Measurements from ENCODE around the gene MAOB.
A peak's percentile ranks its signal among the peaks of the same experiment; 100 is the strongest.
"Not testable (repeated sequence)": the region's sequence is repeated elsewhere in the genome, so short reads cannot be mapped to it uniquely, and the experiment has no call there.

The MAOB gene

DNA sequence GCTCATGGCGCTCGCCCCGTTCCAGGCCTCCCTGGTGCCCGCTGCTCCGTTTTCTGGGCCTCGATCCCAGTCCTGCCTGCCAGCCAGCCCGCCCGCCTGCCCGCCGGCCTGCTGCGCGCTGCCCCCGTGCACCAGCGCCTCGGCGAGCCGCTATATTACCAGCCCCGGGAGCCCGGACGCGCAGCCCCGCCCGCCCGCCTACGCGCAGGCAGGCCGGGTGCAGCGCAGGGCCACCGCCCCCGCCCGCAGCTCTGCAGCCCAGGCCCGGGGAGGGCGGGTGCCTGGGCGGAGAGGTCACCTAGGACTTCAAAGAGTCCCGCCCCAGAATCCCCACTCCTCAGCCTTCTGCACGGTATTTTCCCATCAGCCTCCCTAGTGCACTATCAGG is at the start of gene MAOB:
Gene MAOB (minus strand): TSS at position 157 of the 388 bp plus-strand sequence. CDS start 151 bp downstream, at position 6.
- FAIRE-seq = no peak

DNA sequence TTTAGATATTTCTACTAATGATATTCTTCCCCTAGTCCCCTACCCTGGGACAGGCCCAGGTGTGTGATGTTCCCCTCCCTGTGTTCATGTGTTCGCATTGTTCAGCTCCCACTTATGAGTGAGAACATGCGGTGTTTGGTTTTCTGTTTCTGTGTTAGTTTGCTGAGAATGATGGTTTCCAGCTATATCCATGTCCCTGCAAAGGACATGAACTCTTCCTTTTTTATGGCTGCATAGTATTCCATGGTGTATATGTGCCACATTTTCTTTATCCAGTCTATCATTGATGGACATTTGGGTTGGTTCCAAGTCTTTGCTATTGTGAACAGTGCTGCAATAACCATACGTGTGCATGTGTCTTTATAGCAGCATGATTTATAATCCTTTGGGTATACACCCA is 39.8 kb upstream of the MAOB start:
- FAIRE-seq = not testable (repeated sequence)

GRCh38 chrX:43910772-43911171 is 28.5 kb upstream of the MAOB start:
- FAIRE-seq = not testable (repeated sequence)

- FAIRE-seq = no peak
Observed at GRCh38 chrX:43910012-43910411, 27.8 kb upstream of the MAOB start.

- FAIRE-seq = no peak
Observed at GRCh38 chrX:43909141-43909540, 26.9 kb upstream of the MAOB start.

DNA sequence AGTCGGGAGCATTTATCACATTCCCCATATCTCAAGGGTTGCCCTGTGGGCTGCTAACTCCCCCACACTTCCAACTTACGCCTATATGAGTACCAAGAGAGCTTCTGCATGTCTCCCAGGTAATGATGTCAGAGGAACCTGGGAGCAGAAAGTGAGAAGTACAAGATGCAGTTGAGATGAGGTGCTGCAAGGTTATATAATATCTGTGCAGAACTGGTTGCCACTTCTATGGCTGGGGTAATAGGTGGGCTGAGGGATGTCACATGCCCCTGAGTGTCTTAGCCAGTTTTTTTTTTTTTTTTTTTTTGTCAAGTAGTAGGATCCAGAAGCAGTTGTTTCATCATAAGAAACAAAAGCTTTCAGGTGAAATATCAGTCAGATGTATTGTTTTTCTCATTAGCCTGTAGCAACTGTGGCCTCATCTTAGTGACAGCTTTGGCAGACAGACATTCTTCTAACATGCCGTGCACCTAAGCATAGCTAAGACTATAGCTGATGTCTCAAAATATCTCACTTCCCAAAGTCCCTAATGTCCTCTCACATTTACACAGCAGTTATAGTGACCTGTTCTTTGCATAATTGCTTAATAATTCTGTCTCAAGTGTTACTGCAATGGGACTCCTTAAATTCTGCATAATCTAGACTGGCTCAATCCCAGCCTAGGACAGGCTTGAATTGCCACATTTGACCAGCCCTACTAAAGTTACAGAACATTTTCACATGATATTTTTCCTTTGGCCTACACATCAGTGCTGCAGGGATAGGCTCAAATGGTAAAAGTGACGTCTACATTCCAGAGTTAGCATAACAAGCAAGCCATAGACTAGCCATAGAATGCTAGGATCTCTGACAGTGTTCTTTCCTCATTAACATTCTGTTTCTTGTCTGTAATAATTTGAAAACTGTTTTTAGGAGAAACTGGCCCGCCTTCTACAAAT is 17.9 kb upstream of the MAOB start:
- no peak for FAIRE-seq

GRCh38 chrX:43898406-43899035 is 16.3 kb upstream of the MAOB start:
- FAIRE-seq = no peak

DNA sequence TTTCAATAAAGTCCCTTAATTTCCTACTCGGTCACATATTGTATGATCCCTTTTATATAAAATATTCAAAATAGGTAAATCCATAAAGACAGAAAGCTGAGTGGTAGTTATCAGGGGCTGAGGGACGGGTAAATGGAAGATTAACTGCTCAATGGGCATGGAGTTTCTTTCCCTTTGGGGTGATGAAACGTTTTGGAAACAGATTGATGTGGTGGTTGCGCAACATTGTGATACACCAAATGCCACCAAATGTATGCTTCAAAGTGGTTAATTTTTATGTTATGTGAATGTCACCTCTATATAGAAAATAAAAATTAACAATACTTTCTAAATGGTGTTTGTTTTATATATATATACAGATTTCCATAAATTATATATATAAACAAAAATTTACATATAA is 15.0 kb upstream of the MAOB start:
- FAIRE-seq = no peak

DNA sequence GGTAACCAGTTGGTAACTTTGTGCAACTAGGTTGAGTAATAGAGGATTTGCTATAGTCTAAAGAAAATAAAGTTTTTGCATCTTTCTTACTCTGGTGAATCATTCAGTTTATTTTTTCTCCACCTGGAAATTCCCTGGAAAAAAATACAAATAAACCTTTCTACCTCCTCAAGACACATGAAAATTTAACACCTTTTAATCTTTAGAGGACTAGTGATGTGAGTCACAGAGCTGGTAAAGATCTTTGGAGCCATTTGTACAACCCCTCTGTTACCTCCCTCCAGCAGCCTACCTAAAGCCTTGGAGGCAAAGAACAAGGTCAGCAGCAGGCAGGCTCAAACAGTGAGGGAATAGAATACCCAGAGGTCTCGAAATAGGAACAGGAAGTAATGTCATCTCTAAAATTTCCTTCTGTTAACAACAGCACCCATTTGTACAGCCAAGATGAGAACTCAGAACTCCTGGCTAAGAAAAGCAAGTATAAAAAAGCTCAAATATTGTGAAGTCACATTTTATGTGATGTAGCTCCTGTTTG is 10.2 kb upstream of the MAOB start:
- no peak for FAIRE-seq

DNA sequence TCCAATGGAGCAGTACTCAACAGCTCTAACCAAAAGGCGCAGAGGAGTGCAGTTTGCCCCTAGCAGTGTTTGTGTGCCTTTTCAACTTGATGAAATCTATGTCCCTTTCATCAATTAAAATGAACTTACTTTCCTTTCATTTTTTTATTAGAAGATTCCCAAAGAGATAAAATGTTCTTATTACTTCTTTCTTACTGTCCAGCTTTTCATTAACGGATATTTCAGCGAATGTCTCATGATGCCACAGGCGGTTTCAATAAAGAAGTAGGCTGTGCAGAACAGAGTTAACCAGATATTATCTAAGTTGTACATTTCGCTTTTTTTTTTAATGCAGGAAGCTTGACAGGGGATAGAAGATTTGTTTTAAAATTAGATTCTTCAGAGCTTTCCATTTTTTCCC is 3.4 kb upstream of the MAOB start:
- no peak for FAIRE-seq

DNA sequence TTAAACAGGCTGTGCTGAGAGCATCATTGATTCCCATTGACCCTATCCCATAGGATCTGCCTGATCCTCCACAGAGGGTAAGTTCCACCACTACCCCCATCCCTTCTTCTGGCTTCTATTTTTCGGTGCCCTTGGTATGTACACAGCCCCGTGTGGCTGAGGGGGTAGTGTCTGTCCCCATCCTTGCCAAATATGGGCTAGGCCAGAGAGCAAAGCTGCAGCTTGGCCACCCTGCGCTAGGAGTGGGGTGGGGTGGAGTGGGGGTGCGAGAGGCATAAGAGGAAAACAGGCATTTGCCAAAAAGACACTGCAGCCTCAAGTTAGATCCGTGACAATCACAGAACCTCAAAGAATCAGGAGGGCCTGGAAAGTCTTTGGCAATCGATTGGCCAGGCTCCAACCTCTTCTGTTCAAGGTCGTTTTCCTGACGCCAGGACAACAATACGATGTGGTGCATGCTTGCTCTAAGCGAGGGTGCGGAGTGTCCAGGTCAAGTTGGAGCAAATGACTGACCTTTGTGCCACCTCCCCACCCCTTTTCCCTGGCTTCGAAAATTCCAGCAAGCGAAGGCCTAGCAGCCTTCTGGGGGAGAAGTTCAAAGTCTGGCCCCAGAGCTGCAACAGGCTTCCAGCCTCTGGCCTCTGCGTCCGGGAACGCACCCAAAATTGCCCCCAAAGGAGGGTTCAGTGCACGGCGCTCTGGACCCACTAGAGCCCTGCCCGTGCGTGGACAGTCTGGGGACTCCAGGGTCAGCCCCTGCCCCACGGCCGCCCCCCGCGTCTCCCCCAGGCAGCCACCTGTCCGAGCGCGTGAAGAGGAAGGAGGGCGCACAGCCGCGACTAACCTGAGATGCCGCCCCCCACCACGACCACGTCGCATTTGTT is 598 bp downstream of the MAOB start:
- FAIRE-seq = no peak

GRCh38 chrX:43880425-43880824 is 1.8 kb downstream of the MAOB start:
- FAIRE-seq = no peak

DNA sequence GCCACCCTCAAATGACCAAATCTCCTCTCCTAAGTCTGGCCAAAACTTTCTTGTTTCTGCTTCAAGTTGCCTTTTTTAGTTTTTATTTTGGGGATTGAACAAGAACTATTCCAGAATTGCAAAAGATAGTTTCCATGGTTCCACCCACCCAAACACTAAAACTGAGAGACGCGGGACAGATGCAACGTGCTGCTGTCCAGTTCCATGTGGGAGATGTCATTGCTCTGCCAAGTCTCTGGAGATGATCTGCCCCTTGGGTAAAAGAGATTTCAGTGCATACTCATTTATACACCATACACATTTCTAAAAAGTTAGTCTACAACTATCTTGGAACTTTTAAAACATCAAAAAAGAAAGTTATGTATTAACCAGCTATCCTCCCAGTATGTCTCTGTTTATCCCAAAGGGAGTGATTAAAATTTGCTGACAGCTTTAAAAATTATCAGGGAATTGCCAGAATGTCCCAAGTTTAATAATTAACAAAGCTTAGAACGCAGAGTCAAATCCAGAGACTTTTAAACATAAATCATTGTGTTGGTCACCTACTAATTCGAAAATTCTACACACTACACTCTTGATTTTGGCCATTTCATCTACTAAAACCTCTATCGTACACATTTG is 3.2 kb downstream of the MAOB start:
- peak; percentile 41 for FAIRE-seq

GRCh38 chrX:43876680-43877079 is 5.6 kb downstream of the MAOB start:
- no peak for FAIRE-seq

DNA sequence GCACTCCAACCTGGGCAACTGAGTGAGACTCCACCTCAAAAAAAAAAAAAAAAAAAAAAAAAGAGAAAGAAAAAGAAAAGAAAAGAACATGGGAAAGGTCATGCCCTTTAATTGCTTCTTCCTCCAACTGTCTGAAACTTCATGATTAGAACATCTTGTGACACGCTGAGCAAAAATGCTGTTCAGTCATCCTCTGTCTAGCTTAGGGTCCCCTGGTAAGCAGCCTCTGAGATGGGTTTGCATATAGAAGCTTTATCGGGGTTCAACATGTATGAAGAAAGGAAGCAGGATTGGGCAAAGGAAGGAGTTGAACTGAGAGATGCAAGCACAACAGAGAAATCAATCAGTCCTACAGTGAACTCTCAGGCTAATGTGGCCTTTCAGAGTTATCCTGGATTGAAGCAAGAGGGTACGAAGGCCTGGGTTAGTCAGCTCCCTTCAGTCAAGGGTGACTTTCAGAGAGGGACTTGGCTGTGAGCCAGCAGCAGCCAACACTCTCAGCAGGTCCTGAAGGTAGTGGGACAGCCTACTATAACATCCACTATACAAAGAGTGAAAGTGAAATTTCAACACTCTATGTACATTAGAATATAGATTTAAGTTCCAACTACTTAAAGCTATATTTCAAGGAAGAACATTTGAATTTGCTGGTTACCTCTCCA is 11.4 kb downstream of the MAOB start:
- FAIRE-seq = no peak

DNA sequence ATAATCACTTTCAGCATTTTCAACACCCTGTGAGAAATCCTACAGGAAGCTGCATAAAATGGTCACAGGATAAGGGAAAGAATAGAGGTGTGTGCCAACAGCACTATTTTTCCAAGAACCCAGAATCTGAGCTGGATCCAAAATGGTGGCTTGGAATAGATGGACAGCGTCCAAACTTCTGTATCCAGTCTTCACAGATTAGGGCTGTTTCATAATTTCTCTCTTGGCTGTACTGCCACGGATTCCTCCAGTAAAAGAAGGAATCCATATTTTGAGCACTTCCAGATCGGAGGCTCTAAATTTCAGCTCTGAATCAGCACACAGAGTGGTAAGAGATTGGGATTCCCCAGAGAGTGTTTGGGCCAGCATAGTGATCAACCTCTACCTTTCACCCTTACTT is 12.2 kb downstream of the MAOB start:
- FAIRE-seq = no peak

DNA sequence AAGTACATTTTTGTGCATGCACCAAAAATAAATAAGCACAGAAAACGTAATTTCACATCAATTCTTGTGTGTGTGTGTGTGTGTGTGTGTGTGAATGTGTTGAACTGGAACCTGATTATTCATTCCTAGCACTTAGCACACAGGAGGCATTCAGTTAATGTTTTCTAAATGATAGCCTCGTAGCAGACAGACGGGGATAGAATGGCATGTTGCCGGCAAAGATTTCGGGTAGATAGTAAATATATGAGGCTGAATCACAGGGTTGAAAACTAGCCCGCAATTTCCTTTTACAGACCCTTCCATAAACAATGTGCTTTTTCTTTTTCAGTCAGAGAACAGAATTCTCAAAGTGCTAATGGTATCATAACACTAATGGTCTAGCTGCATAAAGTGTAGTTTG is 13.5 kb downstream of the MAOB start:
- peak; percentile 90 for FAIRE-seq

GRCh38 chrX:43866423-43866822 is 15.8 kb downstream of the MAOB start:
- no peak for FAIRE-seq

DNA sequence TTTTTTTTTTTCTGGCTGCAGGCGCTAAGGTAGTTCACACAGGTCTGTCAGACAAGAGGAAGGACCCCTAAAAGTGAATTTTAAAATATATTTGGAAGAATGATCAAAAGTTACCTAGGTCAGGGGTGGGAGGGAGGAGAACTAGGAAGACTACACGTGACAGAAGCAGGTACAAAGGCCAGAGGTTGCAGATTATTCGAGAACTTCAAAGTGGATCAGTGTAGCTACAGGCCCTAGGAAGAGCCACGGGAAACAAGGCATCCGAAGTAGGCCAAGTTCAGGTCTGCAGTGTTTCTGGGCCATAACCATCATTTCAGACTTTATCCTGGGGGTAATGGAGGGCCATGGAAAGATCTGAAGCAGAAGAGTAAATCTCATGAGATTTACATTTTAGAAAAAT is 16.5 kb downstream of the MAOB start:
- FAIRE-seq = no peak

DNA sequence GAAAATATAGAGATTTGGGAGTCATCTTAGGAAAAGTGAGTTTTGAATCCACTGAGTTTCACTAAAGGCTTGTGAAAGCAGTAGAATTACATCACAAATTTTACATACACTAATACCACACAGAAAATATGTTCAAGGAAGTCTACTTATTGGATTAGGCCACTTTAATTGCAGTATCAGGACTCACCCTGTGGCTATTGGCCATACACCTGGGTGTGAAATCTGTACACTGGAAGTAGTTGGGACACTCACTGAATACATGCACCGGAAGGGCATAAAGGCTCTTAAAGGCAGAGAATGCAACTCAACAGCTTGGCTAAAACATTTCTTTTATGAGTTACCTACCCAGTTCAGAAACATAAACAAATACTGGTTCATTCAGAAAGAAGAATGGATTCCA is 19.8 kb downstream of the MAOB start:
- no peak for FAIRE-seq

DNA sequence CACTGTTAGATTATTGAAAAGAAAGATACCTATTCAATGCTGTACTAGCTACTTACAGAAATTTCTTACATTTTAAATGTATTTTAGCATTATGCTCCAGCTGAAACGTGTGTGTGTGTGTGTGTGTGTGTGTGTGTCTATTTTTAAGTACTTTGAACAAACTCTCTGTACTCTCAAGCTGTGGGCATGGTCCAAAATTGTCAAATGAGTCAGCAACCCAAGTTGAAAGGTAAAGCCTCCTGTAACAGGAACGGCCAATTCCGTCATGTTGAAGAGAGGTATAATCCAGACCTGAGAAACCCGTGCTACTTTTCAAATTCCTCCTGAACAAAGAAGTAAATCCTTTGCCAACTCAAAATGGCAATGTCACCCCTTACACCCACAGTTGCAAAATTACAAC is 20.5 kb downstream of the MAOB start:
- FAIRE-seq = peak; percentile 66
